Upper lobe of left lung (tissue), 4 donors: ENCODE data around the gene PRKD3.

Source experiments
- CTCF ChIP-seq, 6 experiments: fragments of 450-650 bp in 4 of 6; fragments of 200-600 bp in 2 of 6; sonication (generic) in 2 of 6; IDR thresholded peaks; one replicate each; pipeline ENCODE4 v1.5.1; 2016 to 2019; ENCODE audit warnings: antibody characterized with exemption in 6 of 6
- EP300 ChIP-seq, 4 donors: sonication (generic); formaldehyde crosslinking; IDR thresholded peaks; one replicate each; pipeline ENCODE4 v1.5.1; 2017; ENCODE audit warnings: antibody characterized with exemption in 4 of 4, control low read depth in 2 of 4
- POLR2A ChIP-seq, 4 donors: fragments of 450-650 bp; IDR thresholded peaks; one replicate each; pipeline ENCODE4 v1.5.1; 2016 to 2017; ENCODE audit warnings: antibody characterized with exemption in 4 of 4, mild to moderate bottlenecking in 2 of 4
- POLR2AphosphoS5 ChIP-seq, 2 donors: sonication (generic); formaldehyde crosslinking; IDR thresholded peaks; one replicate each; pipeline ENCODE4 v1.5.1; 2017; ENCODE audit warnings: antibody characterized with exemption in 2 of 2

DNA sequence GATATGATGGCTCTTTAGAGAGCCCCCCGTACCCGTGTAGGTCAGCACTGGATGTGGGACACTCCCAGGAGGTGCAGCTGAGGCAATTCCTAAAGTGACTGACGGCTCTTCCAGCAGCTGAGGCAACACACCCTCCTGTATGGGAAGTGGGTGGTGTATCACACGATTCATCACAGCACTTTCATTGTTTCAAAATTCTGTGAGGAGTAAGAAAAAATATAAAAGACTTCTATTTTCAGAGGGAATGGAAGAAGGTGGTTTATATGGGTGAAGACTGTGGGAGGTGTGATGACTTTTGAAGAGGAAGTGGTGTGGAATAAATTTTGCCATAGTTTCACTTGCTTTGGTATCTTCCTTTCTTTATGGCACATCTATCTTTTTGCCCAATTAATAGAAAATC is 42.1 kb upstream of the PRKD3 start:
- TF ChIP-seq CTCF (IDR thresholded peaks at IDR 0.05): no peak
- TF ChIP-seq EP300 (IDR thresholded peaks at IDR 0.05): no peak
- TF ChIP-seq POLR2A (IDR thresholded peaks at IDR 0.05): no peak
- TF ChIP-seq POLR2AphosphoS5 (IDR thresholded peaks at IDR 0.05): no peak
